K562 (cell line): ENCODE data around the gene COL23A1. TPM values are rescaled to one million over a fixed set of nuclear protein-coding genes. Genes with fewer than 3 reads are reported as not detected.

Experiments
- ATAC-seq: fragments of 200-7000 bp; cut with Tn5 transposase; 3 replicates; pipeline ENCODE4 v1.9.1; 2020; ENCODE audit warnings: moderate library complexity
- BruUV-seq: library from RNA; stranded (reverse); fragments of 400-500 nt; replicated peaks from 2 replicates; lab custom pipeline; 2021; lab: Mats Ljungman, UMichigan
- CTCF ChIA-PET: fragments of 300-600 bp; formaldehyde crosslinking; extraction: SDS; loops from one replicate; lab custom pipeline; 2021; ENCODE audit warnings: low intra/inter-chr PET ratio; lab: Yijun Ruan, JAX
- POLR2A ChIA-PET: fragments of 300-600, 350-650 bp; sonication (Branson Sonifier 250); formaldehyde crosslinking; extraction: SDS; loops from one replicate; lab custom pipeline; 2021; ENCODE audit warnings: antibody characterized with exemption, inconsistent platforms; lab: Yijun Ruan, JAX
- DNase-seq, 4 experiments: peaks; one replicate each; pipeline versions ENCODE4 v3.0.0 to v3.0.0-alpha.2; 2011 to 2018; ENCODE audit warnings: low spot score in 3 of 4, mixed read lengths in 3 of 4; ENCODE audit errors: extremely low read depth in 1 of 4
- FAIRE-seq: peaks from 2 replicates; lab custom pipeline; 2011; peaks lifted over from hg19 to GRCh38; lab: Jason Lieb, UNC
- H2AFZ ChIP-seq: 2 replicates; pipeline ENCODE4 v1.6.0; 2011; ENCODE audit warnings: low read depth, low read length, control low read depth, inconsistent platforms
- H3K27ac ChIP-seq: fragments of 200-600 bp; 3 replicates; pipeline ENCODE4 v1.8.0; 2011; ENCODE audit warnings: low read depth, mild to moderate bottlenecking, control low read depth, inconsistent platforms, low read length, moderate library complexity, mixed read lengths; ENCODE audit errors: extremely low read depth
- H3K27me3 ChIP-seq, 2 experiments: fragments of 300-600 bp in 1 of 2; 2 replicates in 1 of 2; 3 replicates in 1 of 2; pipeline versions ENCODE4 v1.6.0 to v1.8.0; 2011; ENCODE audit warnings: inconsistent platforms in 2 of 2, low read length in 2 of 2, mild to moderate bottlenecking in 1 of 2, mixed read lengths in 1 of 2, moderate library complexity in 1 of 2; ENCODE audit not compliant: control insufficient read depth in 2 of 2, insufficient read depth in 2 of 2
- H3K36me3 ChIP-seq: fragments of 300-600 bp; 3 replicates; pipeline ENCODE4 v1.8.0; 2011; ENCODE audit warnings: mild to moderate bottlenecking, low read length, inconsistent platforms; ENCODE audit not compliant: control insufficient read depth, insufficient read depth
- H3K4me1 ChIP-seq, 2 experiments: fragments of 200-600 bp in 1 of 2; replicated peaks in 1 of 2; 2 replicates in 1 of 2; 3 replicates in 1 of 2; pipeline versions ENCODE4 v1.5.1 to v1.8.0; 2011; ENCODE audit warnings: inconsistent platforms in 2 of 2, low read length in 2 of 2, mild to moderate bottlenecking in 1 of 2, mixed read lengths in 1 of 2, moderate library complexity in 1 of 2; ENCODE audit not compliant: control insufficient read depth in 2 of 2, insufficient read depth in 2 of 2
- H3K4me2 ChIP-seq: 2 replicates; pipeline ENCODE4 v1.6.1; 2011; ENCODE audit warnings: low read length, control low read depth, inconsistent platforms, mixed read lengths; ENCODE audit not compliant: insufficient read depth
- H3K4me3 ChIP-seq: fragments of 200-600 bp; sonication (generic), shearing (Covaris generic); 2 replicates; pipeline ENCODE4 v1.5.1; 2016; ENCODE audit warnings: control low read depth, inconsistent platforms
- H3K79me2 ChIP-seq: fragments of 200-600 bp; 3 replicates; pipeline ENCODE4 v1.8.0; 2011; ENCODE audit warnings: low read length, inconsistent platforms; ENCODE audit not compliant: control insufficient read depth, insufficient read depth
- H3K9ac ChIP-seq, 2 experiments: 2 replicates each; pipeline versions ENCODE4 v1.6.0 to v1.6.1; 2011; ENCODE audit warnings: low read depth in 2 of 2, low read length in 2 of 2, control low read depth in 1 of 2, inconsistent platforms in 1 of 2, mild to moderate bottlenecking in 1 of 2, mixed read lengths in 1 of 2; ENCODE audit not compliant: insufficient read depth in 1 of 2
- H3K9me1 ChIP-seq: one replicate; pipeline ENCODE4 v1.6.0; 2011; ENCODE audit warnings: inconsistent platforms, mild to moderate bottlenecking, low read length, moderate library complexity; ENCODE audit not compliant: control insufficient read depth, insufficient read depth
- H3K9me3 ChIP-seq: replicated peaks from 2 replicates; pipeline ENCODE4 v1.5.1; 2011; ENCODE audit warnings: low read depth, low read length, inconsistent platforms; ENCODE audit not compliant: control insufficient read depth, insufficient read depth
- H4K20me1 ChIP-seq: replicated peaks from 2 replicates; pipeline ENCODE4 v1.6.1; 2011; ENCODE audit warnings: low read length, inconsistent platforms, mixed read lengths; ENCODE audit not compliant: control insufficient read depth, insufficient read depth
- ETV6 ChIP-seq, 3 experiments: fragments of 150-350 bp in 1 of 3; sonication (generic) in 1 of 3; formaldehyde crosslinking in 1 of 3; IDR thresholded peaks; 2 replicates each; pipeline versions ENCODE4 v1.6.1 to v1.8.0; 2014 to 2022; ENCODE audit warnings: borderline replicate concordance in 2 of 3, low read depth in 2 of 3, antibody characterized with exemption in 1 of 3, low read length in 1 of 3, mild to moderate bottlenecking in 1 of 3, missing genetic modification reagents in 1 of 3
- FOS ChIP-seq: IDR thresholded peaks from 3 replicates; pipeline ENCODE4 v1.6.1; 2011; ENCODE audit not compliant: insufficient read length; ENCODE audit errors: extremely low read depth
- GATAD2A ChIP-seq: fragments of 450-650 bp; IDR thresholded peaks from 2 replicates; pipeline ENCODE4 v1.6.1; 2017
- KDM1A ChIP-seq, 2 experiments: fragments of 450-650 bp; IDR thresholded peaks; 2 replicates each; pipeline ENCODE4 v1.6.1; 2016; ENCODE audit warnings: mild to moderate bottlenecking in 2 of 2
- KLF13 ChIP-seq: fragments of 450-650 bp; IDR thresholded peaks from 2 replicates; pipeline ENCODE4 v1.6.1; 2016; ENCODE audit warnings: missing genetic modification characterization, low read depth, mild to moderate bottlenecking, missing compliant biosample characterization, moderate library complexity, borderline replicate concordance
- MEIS2 ChIP-seq: fragments of 450-650 bp; IDR thresholded peaks from 2 replicates; pipeline ENCODE4 v1.6.1; 2014; ENCODE audit warnings: mild to moderate bottlenecking; ENCODE audit not compliant: partially characterized antibody
- PHB ChIP-seq: fragments of 250-450 bp; sonication (Bioruptor Pico); IDR thresholded peaks from 2 replicates; pipeline ENCODE4 v1.5.0; 2021
- RUNX1 ChIP-seq: sonication (generic); IDR thresholded peaks from 2 replicates; pipeline ENCODE4 v1.6.1; 2016; ENCODE audit warnings: antibody characterized with exemption, low read depth
- SIRT6 ChIP-seq: IDR thresholded peaks from one replicate; pipeline ENCODE4 v1.6.1; 2012; ENCODE audit warnings: low read depth, mild to moderate bottlenecking, control low read depth, inconsistent platforms, low read length, moderate library complexity
- SP1 ChIP-seq: sonication (generic); formaldehyde crosslinking; IDR thresholded peaks from 2 replicates; pipeline ENCODE4 v1.8.1; 2022; ENCODE audit warnings: mild to moderate bottlenecking, missing genetic modification reagents
- SRSF3 ChIP-seq: fragments of 200-400 bp; formaldehyde crosslinking; IDR thresholded peaks from 2 replicates; pipeline ENCODE4 v1.6.1; 2016; ENCODE audit warnings: mild to moderate bottlenecking, low read length, moderate library complexity; ENCODE audit not compliant: insufficient read depth
- SRSF9 ChIP-seq: fragments of 200-400 bp; formaldehyde crosslinking; IDR thresholded peaks from 2 replicates; pipeline ENCODE4 v1.6.1; 2017; ENCODE audit warnings: low read depth, low read length, borderline replicate concordance
- STAG1 ChIP-seq: sonication (generic); formaldehyde crosslinking; IDR thresholded peaks from 2 replicates; pipeline ENCODE4 v1.5.0; 2020; ENCODE audit warnings: missing genetic modification reagents, borderline replicate concordance
- TAF7 ChIP-seq: fragments of 450-650 bp; IDR thresholded peaks from 2 replicates; pipeline ENCODE4 v1.6.1; 2016; ENCODE audit warnings: missing genetic modification characterization, missing compliant biosample characterization
- TFAM ChIP-seq: fragments of 250-450 bp; sonication (Bioruptor Pico); conservative IDR thresholded peaks from 2 replicates; pipeline ENCODE4 v1.5.0; 2021; ENCODE audit warnings: mild to moderate bottlenecking, moderate library complexity
- YY1 ChIP-seq, 3 experiments: IDR thresholded peaks; 2 replicates each; pipeline ENCODE4 v1.6.1; 2011; ENCODE audit warnings: low read length in 2 of 3, mild to moderate bottlenecking in 2 of 3, moderate library complexity in 2 of 3, borderline replicate concordance in 1 of 3, control low read depth in 1 of 3, low read depth in 1 of 3; ENCODE audit not compliant: insufficient read depth in 3 of 3, insufficient replicate concordance in 2 of 3, control insufficient read depth in 1 of 3, insufficient read length in 1 of 3; ENCODE audit errors: extremely low read depth in 1 of 3
- ZBTB11 ChIP-seq, 3 experiments: fragments of 200-800 bp in 1 of 3; fragments of 250-450 bp in 1 of 3; fragments of 450-650 bp in 1 of 3; sonication (Bioruptor Pico) in 1 of 3; sonication (Bioruptor generic) in 1 of 3; formaldehyde crosslinking in 1 of 3; IDR thresholded peaks; 2 replicates each; pipeline versions ENCODE4 v1.6.1 to v1.8.0; 2016 to 2022; ENCODE audit warnings: mild to moderate bottlenecking in 2 of 3, missing genetic modification characterization in 2 of 3, missing compliant biosample characterization in 1 of 3, moderate library complexity in 1 of 3
- ZNF717 ChIP-seq: fragments of 250-450 bp; sonication (Bioruptor Pico); IDR thresholded peaks from 2 replicates; pipeline ENCODE4 v1.5.0; 2021
- ZNF764 ChIP-seq: fragments of 250-450 bp; sonication (Bioruptor Pico); IDR thresholded peaks from 2 replicates; pipeline ENCODE4 v1.4.0; 2020; ENCODE audit warnings: low read depth, mild to moderate bottlenecking, moderate library complexity
- WGBS: fragments of 100-300 bp; shearing (Covaris generic); methylation state at CpG from one replicate; pipeline ENCODE4 v1.1.6; 2016; ENCODE audit warnings: low coverage, mixed read lengths; ENCODE audit not compliant: insufficient coverage; ENCODE audit errors: missing lambda C conversion rate; 5-methylcytosine and 5-hydroxymethylcytosine counted together
- in situ Hi-C: fragments of 300-500 bp; cut with MboI; formaldehyde crosslinking; loops from 4 replicates; pipeline ENCODE4 v1.15.0; 2018; ENCODE audit warnings: inconsistent platforms, mixed read lengths
- intact Hi-C: fragments of 100-400 bp; cut with micrococcal nuclease; formaldehyde crosslinking; loops from 2 replicates; pipeline ENCODE4 v1.14.2; 2022
- polyA plus RNA-seq, 8 experiments: library from polyadenylated mRNA; depleted of rRNA in 4 of 8; stranded (reverse) in 5 of 8; unstranded in 3 of 8; fragments of >200 nt; fragmentation: Nextera tagmentation in 2 of 8; fragmentation: Illumina TruSeq in 1 of 8; extraction: Ambion mirVana in 2 of 8; extraction: Trizol in 1 of 8; gene quantifications; 2 replicates each; pipeline versions ENCODE4 v1.2.1 to v1.2.3, GENCODE V29; 2011 to 2014; ENCODE audit warnings: inconsistent platforms in 1 of 8, missing spikeins in 1 of 8
- total RNA-seq, 7 experiments: library from RNA; depleted of rRNA in 6 of 7; stranded (reverse); fragments of >200 nt in 6 of 7; fragmentation: Illumina TruSeq in 2 of 7; extraction: Trizol in 2 of 7; gene quantifications; 2 replicates each; pipeline versions ENCODE4 v1.2.1 to v1.2.3, GENCODE V29; 2011 to 2021; ENCODE audit warnings: low replicate concordance in 1 of 7

COL23A1 gene
- total and polyA plus RNA-seq, 9 of the 15 experiments (the other 6 are each of a cell fraction or from before 2014, with no cell fraction given), result 0.09 TPM; not detected in 8

GRCh38 chr5:178460174-178460573, 130.0 kb downstream of the COL23A1 start (continued):
- no peak for TF ChIP-seq ZBTB11 (CRISPR knock-in tag; IDR thresholded peaks at IDR 0.05)
- no peak for TF ChIP-seq KLF13 (tag)

GRCh38 chr5:178458140-178458539, 132.1 kb downstream of the COL23A1 start:
- POLR2A ChIA-PET, result interaction anchor here (0.6 to 0.9 kb wide), 2 partner anchors 13 to 26 kb away, joined by 3 read pairs; no protein-coding TSS in a partner anchor
- WGBS, result 47% methylated on average over 8 of the region's 8 CpGs
- TF ChIP-seq ETV6 (IDR thresholded peaks at IDR 0.05; ENCODE audit: borderline replicate concordance in 1 of 2, low read depth in 2 of 2, low read length in 1 of 2), result no peak
- no peak for TF ChIP-seq ETV6 (CRISPR knock-in tag; IDR thresholded peaks at IDR 0.05; ENCODE audit: borderline replicate concordance)
- no peak for TF ChIP-seq FOS
- no peak for TF ChIP-seq YY1 (IDR thresholded peaks at IDR 0.05; ENCODE audit: borderline replicate concordance in 1 of 3, control insufficient read depth in 1 of 3, extremely low read depth in 1 of 3, insufficient read depth in 3 of 3, insufficient read length in 1 of 3, insufficient replicate concordance in 2 of 3, low read depth in 1 of 3, low read length in 2 of 3)
- no peak for TF ChIP-seq RUNX1
- no peak for TF ChIP-seq GATAD2A
- TF ChIP-seq TAF7 (tag), result no peak
- no peak for TF ChIP-seq ZNF764 (CRISPR knock-in tag)
- no peak for TF ChIP-seq SRSF9
- TF ChIP-seq SP1, result no peak
- no peak for TF ChIP-seq SRSF3
- TF ChIP-seq KDM1A (IDR thresholded peaks at IDR 0.05), result no peak
- TF ChIP-seq ZNF717 (CRISPR knock-in tag), result no peak
- no peak for TF ChIP-seq SIRT6
- TF ChIP-seq STAG1, result no peak
- no peak for TF ChIP-seq MEIS2
- no peak for TF ChIP-seq TFAM (CRISPR knock-in tag)
- TF ChIP-seq PHB (CRISPR knock-in tag), result no peak

More at GRCh38 chr5:178458140-178458539, 132.1 kb downstream of the COL23A1 start:
- Histone ChIP-seq H3K36me3 (no peaks in the 10 kb centered on the region), H4K20me1 (no peaks in the 10 kb centered on the region), H3K79me2 (no peaks in the 10 kb centered on the region), H3K4me2 (no peak overlapping the region), H3K4me3 (no peak overlapping the region), H3K9me3 (no peaks in the 10 kb centered on the region), H2AFZ (no peak overlapping the region), H3K27me3 (no peaks in the 10 kb centered on the region; a peak in 1 of 5 replicates), H3K9me1 (no peaks in the 10 kb centered on the region), H3K9ac (no peak overlapping the region), H3K27ac (no peak overlapping the region), H3K4me1 (peaks cover 5 to 14% of the 10 kb centered on the region in 2 experiments; a peak in 4 of 5 replicates)
- intact Hi-C loops (no loop called here), in situ Hi-C loops (no loop called here)
- CTCF ChIA-PET, result no interaction called here
- no peak for DNase-seq
- ATAC-seq, result no peak
- FAIRE-seq, result no peak
- no TSS peak for BruUV-seq
